HepG2 (cell line): ENCODE measurements around the gene TNNI3K. TPM values are rescaled to one million over a fixed set of nuclear protein-coding genes. Genes with fewer than 3 reads are reported as not detected.

ENCODE experiments used
- ARNTL ChIP-seq: sonication (generic); formaldehyde crosslinking; IDR thresholded peaks from 2 replicates; pipeline ENCODE4 v1.4.0; 2020; ENCODE audit warnings: mild to moderate bottlenecking, missing genetic modification reagents
- CENPBD1 ChIP-seq: sonication (generic); formaldehyde crosslinking; IDR thresholded peaks from 2 replicates; pipeline ENCODE4 v1.8.0; 2022; ENCODE audit warnings: missing genetic modification reagents, low read depth, mild to moderate bottlenecking, borderline replicate concordance
- GABPB1 ChIP-seq: IDR thresholded peaks from 2 replicates; pipeline ENCODE4 v1.6.1; 2016; ENCODE audit warnings: mild to moderate bottlenecking, missing genetic modification reagents, moderate library complexity, missing compliant biosample characterization
- GLI4 ChIP-seq: sonication (generic); formaldehyde crosslinking; IDR thresholded peaks from 2 replicates; pipeline ENCODE4 v1.5.1; 2020; ENCODE audit warnings: missing genetic modification reagents, mild to moderate bottlenecking, moderate library complexity, borderline replicate concordance
- HNF1A ChIP-seq, 2 experiments: sonication (generic) in 1 of 2; formaldehyde crosslinking in 1 of 2; IDR thresholded peaks; 2 replicates each; pipeline versions ENCODE4 v1.4.0 to v1.6.1; 2016 to 2020; ENCODE audit warnings: borderline replicate concordance in 1 of 2, low read depth in 1 of 2, mild to moderate bottlenecking in 1 of 2, missing genetic modification reagents in 1 of 2
- PATZ1 ChIP-seq: sonication (generic); formaldehyde crosslinking; IDR thresholded peaks from 2 replicates; pipeline ENCODE4 v1.4.0; 2020; ENCODE audit warnings: missing genetic modification reagents
- PHF21A ChIP-seq: sonication (generic); formaldehyde crosslinking; IDR thresholded peaks from 2 replicates; pipeline ENCODE4 v1.5.0; 2020; ENCODE audit warnings: mild to moderate bottlenecking, missing genetic modification reagents
- PHF8 ChIP-seq: sonication (generic); formaldehyde crosslinking; IDR thresholded peaks from 2 replicates; pipeline ENCODE4 v1.5.0; 2020; ENCODE audit warnings: missing genetic modification reagents
- RFX1 ChIP-seq: fragments of 450-650 bp; IDR thresholded peaks from 2 replicates; pipeline ENCODE4 v1.6.1; 2017
- RNF2 ChIP-seq: fragments of 450-650 bp; conservative IDR thresholded peaks from 2 replicates; pipeline ENCODE4 v1.6.1; 2016; ENCODE audit warnings: low read depth
- TGIF2 ChIP-seq: IDR thresholded peaks from 2 replicates; pipeline ENCODE4 v1.6.1; 2016; ENCODE audit warnings: control low read depth, missing compliant biosample characterization
- THAP9 ChIP-seq: sonication (generic); formaldehyde crosslinking; IDR thresholded peaks from 2 replicates; pipeline ENCODE4; 2020; ENCODE audit warnings: missing genetic modification reagents, mild to moderate bottlenecking, borderline replicate concordance
- ZBTB42 ChIP-seq: sonication (generic); formaldehyde crosslinking; IDR thresholded peaks from 2 replicates; pipeline ENCODE4 v1.5.0; 2020; ENCODE audit warnings: mild to moderate bottlenecking, missing genetic modification reagents
- ZNF513 ChIP-seq: sonication (generic); formaldehyde crosslinking; conservative IDR thresholded peaks from 2 replicates; pipeline ENCODE4 v1.5.0; 2020; ENCODE audit warnings: missing genetic modification reagents
- ZNF562 ChIP-seq: sonication (generic); formaldehyde crosslinking; IDR thresholded peaks from 2 replicates; pipeline ENCODE4 v1.8.0; 2022; ENCODE audit warnings: missing genetic modification reagents, borderline replicate concordance
- ZNF660 ChIP-seq: sonication (generic); formaldehyde crosslinking; IDR thresholded peaks from 2 replicates; pipeline ENCODE4 v1.5.1; 2020; ENCODE audit warnings: mild to moderate bottlenecking, low read depth, missing genetic modification reagents, borderline replicate concordance
- polyA plus RNA-seq, 8 experiments: library from polyadenylated mRNA; depleted of rRNA in 3 of 8; stranded (reverse) in 7 of 8; unstranded in 1 of 8; fragments of >200 nt; fragmentation: Illumina TruSeq in 4 of 8; extraction: Trizol in 4 of 8; gene quantifications; 2 replicates each; pipeline versions ENCODE4 v1.2.1 to v1.2.3, GENCODE V29; 2011 to 2016; ENCODE audit warnings: low read depth in 4 of 8, missing spikeins in 1 of 8, mixed read lengths in 1 of 8; ENCODE audit not compliant: insufficient read depth in 1 of 8
- total RNA-seq, 5 experiments: library from RNA; depleted of rRNA; stranded (reverse); fragments of >200 nt; fragmentation: Illumina TruSeq; extraction: Trizol; gene quantifications; 2 replicates each; pipeline ENCODE4 v1.2.3, GENCODE V29; 2016; ENCODE audit warnings: low read depth in 1 of 5

The TNNI3K gene
- total and polyA plus RNA-seq, 2 of the 13 experiments (the other 11 are each of a cell fraction or from before 2014, with no cell fraction given) = 1.1 TPM; not detected in 1

- TF ChIP-seq ZNF660 = no peak
- no peak for TF ChIP-seq ZNF513
- TF ChIP-seq RFX1 = peak; percentile 83; the same call in 1 of the 2 replicates
- TF ChIP-seq ZNF562 (CRISPR knock-in tag) = no peak
- peak; percentile 55; the same call in 1 of the 2 replicates for TF ChIP-seq THAP9 (CRISPR knock-in tag)
- no peak for TF ChIP-seq HNF1A (IDR thresholded peaks at IDR 0.05; ENCODE audit: low read depth)
- TF ChIP-seq HNF1A (CRISPR knock-in tag; IDR thresholded peaks at IDR 0.05; ENCODE audit: borderline replicate concordance) = peak; percentile 24; the same call in 1 of the 2 replicates
- peak; percentile 20; the same call in 1 of the 2 replicates for TF ChIP-seq TGIF2 (CRISPR knock-in tag)
- TF ChIP-seq PHF8 (CRISPR knock-in tag) = peak; percentile 81
- no peak for TF ChIP-seq ZBTB42 (CRISPR knock-in tag)
- TF ChIP-seq GABPB1 = peak; percentile 87
- peak; percentile 34; the same call in 1 of the 2 replicates for TF ChIP-seq PATZ1 (CRISPR knock-in tag)
- TF ChIP-seq PHF21A = peak; percentile 29; the same call in 1 of the 2 replicates
- TF ChIP-seq GLI4 (CRISPR knock-in tag) = peak; percentile 27; the same call in 1 of the 2 replicates
- no peak for TF ChIP-seq CENPBD1 (CRISPR knock-in tag)
- 0 out of 2 replicates have a peak, but pooled peaks have one; percentile 33 for TF ChIP-seq RNF2
- no peak for TF ChIP-seq ARNTL (CRISPR knock-in tag)
Observed at GRCh38 chr1:74197657-74198552, 37.3 kb upstream of the TNNI3K start, which contains the start of the genes FPGT and LRRIQ3 (continued).
